Measurements from ENCODE around the gene VMO1. TPM values are rescaled to one million over a fixed set of nuclear protein-coding genes. Genes with fewer than 3 reads are reported as not detected.
A peak's percentile ranks its signal among the peaks of the same experiment; 100 is the strongest.

Gene VMO1
- total RNA-seq, 1 donor from 2014 or later: not detected

- no peak for DNase-seq
- TF ChIP-seq CTCF (IDR thresholded peaks at IDR 0.05): no peak
These were observed 42.9 kb downstream of the VMO1 start for GRCh38 chr17:4743216-4743615.

DNA sequence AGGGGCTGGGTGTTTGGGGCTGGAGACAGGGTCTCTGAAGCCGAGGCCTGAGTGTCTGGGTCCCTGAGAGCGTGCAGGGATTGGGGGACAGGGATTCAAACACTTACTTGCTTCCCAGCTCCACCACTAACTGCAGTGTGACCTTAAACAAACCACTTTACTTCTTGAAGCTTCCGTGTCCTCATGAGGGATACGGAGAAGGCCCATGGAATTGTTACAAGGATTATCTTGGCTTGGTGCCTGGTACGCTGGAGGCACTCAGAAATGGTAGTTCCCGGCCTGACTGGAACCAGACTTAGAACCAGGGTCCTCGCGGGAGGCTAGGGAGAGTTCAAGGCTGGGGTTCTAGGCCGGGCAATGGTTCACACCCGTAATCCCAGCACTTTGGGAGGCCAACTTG is 43.5 kb downstream of the VMO1 start:
- Mint-ChIP-seq H3K4me1 (peaks cover 18% of the 10 kb centered on the region), H3K4me3 (no peak overlapping the region), H3K9me3 (no peaks in the 10 kb centered on the region), H3K36me3 (ENCODE audit: low read depth) (no peaks in the 10 kb centered on the region), H3K27ac (no peak overlapping the region), H3K27me3 (peaks cover 11% of the 10 kb centered on the region)
- ATAC-seq (ENCODE audit: low read depth) (no peak), DNase-seq (no peak)
- POLR2A ChIA-PET: no interaction called here
- CTCF ChIA-PET: no interaction called here
- no peak for TF ChIP-seq CTCF (IDR thresholded peaks at IDR 0.05)
- intact Hi-C loops (cut with micrococcal nuclease): no loop called here

More at GRCh38 chr17:4743216-4743615, 42.9 kb downstream of the VMO1 start:
- Mint-ChIP-seq H3K27ac (no peak overlapping the region), H3K27me3 (peaks cover 11% of the 10 kb centered on the region), H3K36me3 (ENCODE audit: low read depth) (no peaks in the 10 kb centered on the region), H3K4me3 (no peak overlapping the region), H3K9me3 (no peaks in the 10 kb centered on the region), H3K4me1 (peaks cover 22% of the 10 kb centered on the region)
- CTCF ChIA-PET: no interaction called here
- intact Hi-C loops (cut with micrococcal nuclease): no loop called here
- no peak for ATAC-seq (ENCODE audit: low read depth)
- POLR2A ChIA-PET: no interaction called here

DNA sequence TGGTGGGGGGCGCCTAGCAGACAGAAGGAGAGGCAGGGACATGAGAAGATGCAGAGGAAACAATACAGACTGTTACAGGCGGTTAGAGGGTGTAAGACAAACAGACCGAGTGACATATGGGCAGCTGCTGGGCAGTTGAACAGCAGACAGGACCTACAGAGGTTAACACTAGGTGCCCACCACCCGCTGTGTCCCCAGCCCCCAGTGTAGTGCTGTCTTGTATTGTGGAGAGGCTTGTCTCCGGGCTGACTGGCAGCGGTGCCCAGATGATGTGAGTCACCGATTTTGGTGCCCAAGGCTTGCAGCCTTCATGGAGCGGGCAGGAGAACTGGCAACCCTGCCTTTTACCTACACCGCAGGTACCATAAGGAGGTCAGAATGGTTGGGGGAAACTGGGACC is 44.0 kb downstream of the VMO1 start:
- H3K9me3 Mint-ChIP-seq: no peaks in the 10 kb centered on the region
- peaks cover 18% of the 10 kb centered on the region for H3K4me1 Mint-ChIP-seq
- H3K27me3 Mint-ChIP-seq: peaks cover 11% of the 10 kb centered on the region
- no peak overlapping the region for H3K27ac Mint-ChIP-seq
- ATAC-seq (ENCODE audit: low read depth) (no peak), DNase-seq (no peak)
- ChIA-PET CTCF (no interaction called here), POLR2A (interaction anchor here (0.9 kb wide), 1 partner anchor 48 kb away, joined by 3 read pairs; no protein-coding TSS in a partner anchor)
- intact Hi-C loops (cut with micrococcal nuclease): no loop called here
- H3K4me3 Mint-ChIP-seq: no peak overlapping the region
- no peaks in the 10 kb centered on the region for H3K36me3 Mint-ChIP-seq (ENCODE audit: low read depth)
- no peak for TF ChIP-seq CTCF (IDR thresholded peaks at IDR 0.05)

GRCh38 chr17:4741544-4741943 is 44.6 kb downstream of the VMO1 start:
- no peaks in the 10 kb centered on the region for H3K9me3 Mint-ChIP-seq
- no peak for DNase-seq
- intact Hi-C loops (cut with micrococcal nuclease): no loop called here
- CTCF ChIA-PET: no interaction called here
- ATAC-seq (ENCODE audit: low read depth): no peak
- peaks cover 9% of the 10 kb centered on the region for H3K27me3 Mint-ChIP-seq
- H3K4me3 Mint-ChIP-seq: no peak overlapping the region
- H3K27ac Mint-ChIP-seq: peak overlapping the region; percentile 39
- TF ChIP-seq CTCF (IDR thresholded peaks at IDR 0.05): no peak
- peaks cover 18% of the 10 kb centered on the region for H3K4me1 Mint-ChIP-seq
- no peaks in the 10 kb centered on the region for H3K36me3 Mint-ChIP-seq (ENCODE audit: low read depth)
- POLR2A ChIA-PET: interaction anchor here (0.9 kb wide), 1 partner anchor 49 kb away, joined by 3 read pairs; no protein-coding TSS in a partner anchor

GRCh38 chr17:4740584-4740983 is 45.6 kb downstream of the VMO1 start:
- Mint-ChIP-seq H3K27ac (no peak overlapping the region), H3K9me3 (no peaks in the 10 kb centered on the region), H3K36me3 (ENCODE audit: low read depth) (no peaks in the 10 kb centered on the region), H3K4me1 (peaks cover 24% of the 10 kb centered on the region), H3K4me3 (peak overlapping the region; percentile 75), H3K27me3 (peaks cover 6% of the 10 kb centered on the region)
- intact Hi-C loops (cut with micrococcal nuclease): no loop called here
- no peak for TF ChIP-seq CTCF (IDR thresholded peaks at IDR 0.05)
- ATAC-seq (ENCODE audit: low read depth) (no peak), DNase-seq (no peak)
- ChIA-PET POLR2A (no interaction called here), CTCF (no interaction called here)
